Mucosa of descending colon (tissue), 3 donors: ENCODE data around the gene WDR45B. TPM values are rescaled to one million over a fixed set of nuclear protein-coding genes. Genes with fewer than 3 reads are reported as not detected.

Source experiments
- ATAC-seq: fragments of 200-7000 bp; cut with Tn5 transposase; one replicate; pipeline ENCODE4 v1.9.1; 2020; ENCODE audit warnings: mild to moderate bottlenecking, moderate library complexity
- DNase-seq, 3 donors: peaks; one replicate each; pipeline ENCODE4 v3.0.0-alpha.2; 2020
- H3K36me3 ChIP-seq: fragments of 200-600 bp; one replicate; pipeline ENCODE4 v1.8.0; 2021; ENCODE audit warnings: low read depth, mild to moderate bottlenecking
- H3K4me1 ChIP-seq: fragments of 200-600 bp; one replicate; pipeline ENCODE4 v1.8.0; 2021; ENCODE audit warnings: low read depth, mild to moderate bottlenecking
- H3K4me3 ChIP-seq: fragments of 200-600 bp; one replicate; pipeline ENCODE4 v1.8.0; 2021; ENCODE audit warnings: mild to moderate bottlenecking
- H3K9me3 ChIP-seq: fragments of 200-600 bp; one replicate; pipeline ENCODE4 v1.8.0; 2021; ENCODE audit warnings: mild to moderate bottlenecking
- CTCF ChIP-seq: fragments of 200-600 bp; IDR thresholded peaks from one replicate; pipeline ENCODE4 v1.8.0; 2022; ENCODE audit warnings: antibody characterized with exemption, mild to moderate bottlenecking
- intact Hi-C, 2 donors: fragments of 100-400 bp; cut with DNase I in 1 of 2; cut with micrococcal nuclease in 1 of 2; formaldehyde crosslinking; loops; one replicate each; pipeline versions ENCODE4 v1.11.0 to v1.11.1; 2022; cut with DNase I, micrococcal nuclease
- total RNA-seq, 3 donors: library from RNA; stranded (reverse); fragmentation: NEBNext Ultra II Directional in 2 of 3; extraction: Animal tissue kit (Norgen Biotek cat#: 25700) in 2 of 3; gene quantifications; one replicate each; pipeline versions ENCODE4 v1.2.1 to v1.2.4, GENCODE V29; 2021 to 2023
- donor health status: DM: no; HTN: no; CAD: no; lungs with moderate emphysema.
- donor health status: DM: no; HTN: no; CAD: no.
- donor health status: DM: no; HTN: yes; CAD: no.

The WDR45B gene
- total RNA-seq, 3 donors from 2014 or later = 69.0 to 76.0 (median 74.4) TPM

GRCh38 chr17:82687871-82688270 lies 39.6 kb upstream of the WDR45B start:
- ATAC-seq = no peak
- peaks cover 8% of the 10 kb centered on the region for H3K4me1 ChIP-seq

GRCh38 chr17:82687375-82687861 lies 39.2 kb upstream of the WDR45B start:
- H3K9me3 ChIP-seq = no peaks in the 10 kb centered on the region
- H3K4me1 ChIP-seq = peaks cover 8% of the 10 kb centered on the region
- peak in 2 of 3 donors; percentile 22 to 28 for DNase-seq
- TF ChIP-seq CTCF = no peak
- H3K36me3 ChIP-seq = no peaks in the 10 kb centered on the region
- ATAC-seq = no peak
- no peak overlapping the region for H3K4me3 ChIP-seq
- intact Hi-C loops = no loop called here

More at GRCh38 chr17:82687871-82688270, 39.6 kb upstream of the WDR45B start:
- Histone ChIP-seq H3K4me3 (no peak overlapping the region), H3K36me3 (no peaks in the 10 kb centered on the region), H3K9me3 (no peaks in the 10 kb centered on the region)
- intact Hi-C loops = no loop called here
- peak in 2 of 3 donors; percentile 3 to 6 for DNase-seq
- TF ChIP-seq CTCF = no peak

- intact Hi-C loops = no loop called here
- Histone ChIP-seq H3K36me3 (no peaks in the 10 kb centered on the region), H3K4me1 (peaks cover 8% of the 10 kb centered on the region), H3K4me3 (no peak overlapping the region), H3K9me3 (peaks cover 2% of the 10 kb centered on the region)
- ATAC-seq (no peak), DNase-seq (peak in 2 of 3 donors; percentile 35 to 36)
- TF ChIP-seq CTCF = no peak
These were observed 38.4 kb upstream of the WDR45B start for GRCh38 chr17:82686366-82687324.

GRCh38 chr17:82685291-82685690 lies 37.0 kb upstream of the WDR45B start:
- Histone ChIP-seq H3K36me3 (no peaks in the 10 kb centered on the region), H3K4me3 (no peak overlapping the region), H3K4me1 (peaks cover 8% of the 10 kb centered on the region), H3K9me3 (peaks cover 6% of the 10 kb centered on the region)
- ATAC-seq = no peak
- no peak for TF ChIP-seq CTCF
- intact Hi-C loops = no loop called here
- peak in 1 of 3 donors; percentile 48 for DNase-seq

- peaks cover 6% of the 10 kb centered on the region for H3K9me3 ChIP-seq
- ATAC-seq (peak; percentile 94), DNase-seq (peak; percentile 79 to 83 (median 79))
- H3K4me3 ChIP-seq = no peak overlapping the region
- intact Hi-C loops = no loop called here
- peaks cover 16% of the 10 kb centered on the region for H3K4me1 ChIP-seq
- no peaks in the 10 kb centered on the region for H3K36me3 ChIP-seq
- TF ChIP-seq CTCF = no peak
These were observed 36.1 kb upstream of the WDR45B start for GRCh38 chr17:82684228-82684841.
